GM12801 (cell line): Measurements from ENCODE around the gene MEX3D.

Source experiments
- TF ChIP-seq, protein P1 (sequence below): IDR thresholded peaks from one replicate; pipeline ENCODE4 v1.5.1; 2011; ENCODE audit warnings: control low read depth; ENCODE audit not compliant: insufficient read length; ENCODE audit errors: extremely low read depth

The MEX3D gene

DNA sequence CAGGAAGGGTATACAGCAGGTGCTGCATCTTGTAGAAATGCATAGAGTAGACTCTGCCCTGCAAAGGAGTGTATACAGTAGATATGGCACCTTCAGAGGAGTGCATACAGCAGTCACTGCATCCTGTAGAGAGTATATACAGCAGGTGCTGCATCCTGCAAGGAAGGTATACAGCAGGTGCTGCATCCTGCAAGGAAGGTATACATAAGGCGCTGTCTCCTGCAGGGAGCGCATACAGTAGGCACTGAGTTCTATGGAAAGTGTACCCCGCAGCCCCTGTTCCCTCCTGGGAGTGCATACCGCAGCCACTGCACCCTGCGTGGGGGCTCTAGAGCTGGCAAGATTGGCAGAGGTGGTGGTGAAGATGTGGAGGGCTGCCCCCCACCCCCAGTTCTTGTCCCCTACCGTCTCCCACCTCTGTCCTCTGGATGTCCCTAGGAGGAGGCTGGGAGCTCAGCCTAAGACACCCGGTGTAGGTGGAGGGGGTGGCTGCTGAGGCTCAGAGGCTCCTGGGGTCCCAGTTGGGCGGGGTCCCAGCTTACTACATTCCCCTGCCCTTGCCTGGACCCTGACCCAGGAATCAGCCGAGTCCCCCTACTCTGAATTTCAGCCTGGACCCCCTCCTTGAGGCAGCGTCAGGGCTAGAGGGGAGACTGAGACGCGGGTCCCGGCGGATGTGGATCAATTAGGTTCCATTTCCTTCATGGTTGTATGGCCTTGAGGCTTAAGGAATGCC is 53.0 kb downstream of the MEX3D start:
- TF ChIP-seq, protein P1, sequence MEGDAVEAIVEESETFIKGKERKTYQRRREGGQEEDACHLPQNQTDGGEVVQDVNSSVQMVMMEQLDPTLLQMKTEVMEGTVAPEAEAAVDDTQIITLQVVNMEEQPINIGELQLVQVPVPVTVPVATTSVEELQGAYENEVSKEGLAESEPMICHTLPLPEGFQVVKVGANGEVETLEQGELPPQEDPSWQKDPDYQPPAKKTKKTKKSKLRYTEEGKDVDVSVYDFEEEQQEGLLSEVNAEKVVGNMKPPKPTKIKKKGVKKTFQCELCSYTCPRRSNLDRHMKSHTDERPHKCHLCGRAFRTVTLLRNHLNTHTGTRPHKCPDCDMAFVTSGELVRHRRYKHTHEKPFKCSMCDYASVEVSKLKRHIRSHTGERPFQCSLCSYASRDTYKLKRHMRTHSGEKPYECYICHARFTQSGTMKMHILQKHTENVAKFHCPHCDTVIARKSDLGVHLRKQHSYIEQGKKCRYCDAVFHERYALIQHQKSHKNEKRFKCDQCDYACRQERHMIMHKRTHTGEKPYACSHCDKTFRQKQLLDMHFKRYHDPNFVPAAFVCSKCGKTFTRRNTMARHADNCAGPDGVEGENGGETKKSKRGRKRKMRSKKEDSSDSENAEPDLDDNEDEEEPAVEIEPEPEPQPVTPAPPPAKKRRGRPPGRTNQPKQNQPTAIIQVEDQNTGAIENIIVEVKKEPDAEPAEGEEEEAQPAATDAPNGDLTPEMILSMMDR, result no peak

DNA sequence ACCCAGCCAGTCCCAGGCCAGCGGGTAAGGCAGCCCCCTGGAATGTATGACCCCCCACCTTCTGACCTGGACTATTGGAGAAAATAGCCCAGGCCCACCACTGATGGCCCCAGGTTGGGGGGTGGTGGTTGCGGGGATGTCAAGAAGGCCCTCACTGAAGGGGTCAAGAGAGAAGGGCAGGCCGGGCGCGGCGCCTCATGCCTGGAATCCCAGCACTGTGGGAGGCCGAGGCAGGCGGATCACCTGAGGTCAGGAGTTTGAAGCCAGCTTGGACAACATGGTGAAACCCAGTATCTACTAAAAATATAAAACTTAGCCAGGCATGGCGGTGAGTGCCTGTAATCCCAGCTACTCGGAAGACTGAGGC is 53.8 kb downstream of the MEX3D start:
- TF ChIP-seq, protein P1, result no peak

- TF ChIP-seq, protein P1, result no peak
Observed at GRCh38 chr19:1513499-1514294, 54.4 kb downstream of the MEX3D start.

- TF ChIP-seq, protein P1, result no peak
Observed at GRCh38 chr19:1512671-1513498, 55.2 kb downstream of the MEX3D start, which contains the start of gene ADAMTSL5. Gene ADAMTSL5 (minus strand): TSS chr19:1513019. CDS start chr19:1510943, 2,076 bp downstream.

GRCh38 chr19:1511318-1512317 is 56.5 kb downstream of the MEX3D start:
- TF ChIP-seq, protein P1, result no peak

GRCh38 chr19:1510807-1511206 is 57.3 kb downstream of the MEX3D start:
- TF ChIP-seq, protein P1, result no peak
